Smooth muscle cell of the brain vasculature (primary cell): ENCODE results near the gene PDHA1.
A peak's percentile ranks its signal among the peaks of the same experiment; 100 is the strongest.

Experiments used
- DNase-seq: peaks from one replicate; pipeline ENCODE4 v3.0.0-alpha.2; 2012; ENCODE audit warnings: low read depth, low spot score

PDHA1 gene

GRCh38 chrX:19343535-19344408 lies at the start of gene PDHA1:
Gene PDHA1 (plus strand): TSS chrX:19343927. CDS start chrX:19344038, 111 bp downstream.
- DNase-seq: peak; percentile 74

- no peak for DNase-seq
Observed at GRCh38 chrX:19303256-19303880, 40.4 kb upstream of the PDHA1 start.

- DNase-seq: no peak
Observed at GRCh38 chrX:19326567-19326966, 17.2 kb upstream of the PDHA1 start.

DNA sequence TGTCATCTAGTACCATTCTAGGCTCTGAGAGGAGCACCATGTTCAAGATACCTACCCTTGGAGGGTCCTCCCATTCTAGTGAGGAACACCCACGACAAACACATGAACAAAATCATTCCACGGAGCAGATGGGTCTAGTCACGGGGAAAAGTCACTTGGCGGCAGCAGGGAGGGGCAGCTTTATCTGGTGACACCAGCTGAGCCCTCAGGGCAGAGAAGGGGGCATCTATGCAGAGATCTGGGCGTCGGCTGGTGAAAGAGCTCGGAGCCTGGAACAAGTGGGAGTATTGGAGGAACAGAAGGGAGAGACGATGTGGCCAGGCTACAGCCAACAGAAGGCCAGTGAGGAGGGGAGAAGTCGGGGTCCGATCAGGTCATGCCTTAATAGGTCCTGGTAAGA lies 11.9 kb upstream of the PDHA1 start:
- no peak for DNase-seq

DNA sequence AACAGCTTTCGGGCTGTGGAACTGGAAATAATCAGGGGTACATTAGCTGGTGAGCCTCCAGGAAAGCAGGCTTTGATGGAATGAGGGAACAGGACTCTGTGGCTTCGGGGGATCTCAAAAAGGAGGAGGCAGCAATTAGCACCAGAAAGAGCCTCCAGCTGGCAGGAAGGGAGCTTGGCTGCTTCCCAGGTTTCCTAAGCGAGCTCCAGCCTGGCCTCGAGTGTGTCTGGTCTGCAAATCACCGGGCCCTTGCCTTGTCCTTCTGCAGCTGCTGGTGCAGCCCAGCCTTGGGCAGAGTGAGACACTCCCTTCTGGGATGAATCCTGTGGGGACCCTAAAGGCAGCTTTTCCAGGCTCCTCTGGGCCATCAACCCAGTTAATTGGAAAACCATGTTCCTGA lies 10.7 kb upstream of the PDHA1 start:
- no peak for DNase-seq

GRCh38 chrX:19334945-19335626 lies 8.6 kb upstream of the PDHA1 start:
- DNase-seq: no peak

DNA sequence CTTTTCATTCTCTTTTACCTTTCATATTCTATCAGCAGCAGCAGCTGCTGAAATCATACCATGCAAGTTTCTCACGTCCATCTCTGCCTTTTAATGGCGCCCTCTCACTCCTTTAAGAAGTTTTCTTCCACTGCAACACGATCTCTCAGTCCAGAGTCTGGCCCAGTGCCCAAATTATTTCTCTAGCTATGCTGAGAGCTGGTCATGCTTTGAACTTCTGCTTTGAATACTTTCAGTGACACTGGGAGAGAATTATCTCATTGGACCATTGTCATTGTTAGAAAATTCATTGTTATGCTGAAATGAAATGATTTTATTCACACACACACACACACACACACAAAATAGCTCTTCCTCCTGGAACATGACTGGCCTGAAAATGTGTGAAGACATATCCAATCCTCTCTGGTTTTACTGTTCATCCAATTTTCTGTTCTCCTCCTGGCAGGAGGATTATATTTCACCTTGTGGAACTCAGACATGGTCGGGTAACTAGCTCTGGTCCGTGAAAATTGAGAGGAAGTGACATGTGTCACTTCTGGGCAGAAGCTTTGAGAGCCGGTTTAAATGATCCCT lies 1.3 kb upstream of the PDHA1 start:
- DNase-seq: no peak

GRCh38 chrX:19343085-19343534 lies 617 bp upstream of the PDHA1 start:
- DNase-seq: no peak

- no peak for DNase-seq
Observed at GRCh38 chrX:19344661-19345060, 934 bp downstream of the PDHA1 start.

- DNase-seq: no peak
Observed at GRCh38 chrX:19347916-19348315, 4.2 kb downstream of the PDHA1 start.

DNA sequence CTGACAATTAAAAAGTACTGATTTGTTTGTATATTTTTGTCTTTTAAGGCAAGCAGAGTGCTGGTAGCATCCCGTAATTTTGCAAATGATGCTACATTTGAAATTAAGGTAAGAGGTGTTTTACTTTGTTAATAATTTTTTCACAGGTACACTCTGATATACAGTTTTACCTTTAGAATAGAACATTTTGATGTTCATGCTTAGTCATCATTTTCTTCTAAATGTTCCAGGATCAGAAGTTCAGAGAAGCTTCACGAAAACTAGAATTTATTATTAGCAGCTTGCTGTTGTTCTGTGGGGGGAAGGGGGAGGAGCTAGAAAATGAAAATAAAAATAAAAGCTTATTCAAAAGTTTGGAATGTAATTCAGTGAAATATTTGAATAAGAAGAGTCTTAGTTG lies 5.5 kb downstream of the PDHA1 start:
- DNase-seq: no peak

GRCh38 chrX:19350941-19351384 lies 7.2 kb downstream of the PDHA1 start:
- no peak for DNase-seq

- no peak for DNase-seq
Observed at GRCh38 chrX:19354625-19355024, 10.9 kb downstream of the PDHA1 start.

- DNase-seq: no peak
Observed at GRCh38 chrX:19358521-19358920, 14.8 kb downstream of the PDHA1 start.

DNA sequence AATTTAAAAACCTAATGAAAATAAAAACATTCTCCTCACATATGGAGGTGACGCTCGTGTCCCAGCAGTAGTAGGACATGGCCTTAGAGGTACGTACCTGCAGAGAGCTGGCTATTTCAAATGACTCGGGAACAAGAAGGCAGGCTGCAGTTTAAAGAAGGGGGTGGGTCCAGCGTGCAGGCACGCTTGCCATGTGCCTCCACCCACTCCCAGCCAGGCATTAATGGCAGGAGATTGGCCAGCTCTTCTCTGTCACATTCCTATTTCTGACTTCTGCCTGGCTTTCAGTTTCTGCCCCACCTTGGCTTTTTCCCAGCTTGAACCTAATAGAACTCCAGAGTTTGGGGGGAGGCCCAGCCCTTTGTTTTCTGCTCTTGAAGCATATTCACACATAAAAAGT lies 17.2 kb downstream of the PDHA1 start:
- no peak for DNase-seq

GRCh38 chrX:19361701-19362100 lies 18.0 kb downstream of the PDHA1 start:
- no peak for DNase-seq

DNA sequence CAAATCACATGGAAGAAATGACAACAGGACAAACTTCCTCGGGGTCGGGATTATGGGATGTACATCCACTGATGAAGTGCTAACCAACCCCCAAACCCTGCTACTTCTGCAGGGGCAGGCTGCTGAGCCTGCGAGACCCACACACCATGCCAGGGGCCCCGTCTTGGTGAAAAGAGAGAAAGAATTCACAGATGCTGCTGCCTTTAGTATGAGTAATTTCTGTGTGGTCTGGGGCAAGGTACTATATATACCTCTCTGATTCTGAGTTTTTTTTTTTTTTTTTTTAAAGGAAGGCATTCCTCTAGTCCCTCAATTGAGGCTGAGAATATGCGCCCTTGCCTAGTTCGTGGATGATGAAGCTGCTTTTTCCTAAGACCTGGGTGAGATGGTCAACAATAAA lies 24.8 kb downstream of the PDHA1 start:
- DNase-seq: no peak

GRCh38 chrX:19370061-19370460 lies 26.3 kb downstream of the PDHA1 start:
- no peak for DNase-seq

GRCh38 chrX:19372170-19372546 lies 28.4 kb downstream of the PDHA1 start:
- DNase-seq: peak; percentile 36

GRCh38 chrX:19372547-19373331 lies 29.0 kb downstream of the PDHA1 start:
- DNase-seq: no peak

GRCh38 chrX:19373351-19373891 lies 29.7 kb downstream of the PDHA1 start:
- DNase-seq: no peak
